Left lung (tissue), 10 donors: ENCODE data around the gene JPH2. TPM values are rescaled to one million over a fixed set of nuclear protein-coding genes. Genes with fewer than 3 reads are reported as not detected.

Experiments
- ATAC-seq: fragments of 200-7000 bp; cut with Tn5 transposase; one replicate; pipeline ENCODE4 v1.9.1; 2020; ENCODE audit warnings: moderate library complexity
- DNase-seq, 4 donors: peaks; one replicate each; pipeline ENCODE4 v3.0.0-alpha.2; 2013 to 2020
- H3K27ac ChIP-seq, 2 donors: fragments of 200-600 bp; sonication (generic) in 1 of 2; one replicate each; pipeline versions ENCODE4 v1.5.0 to v1.8.0; 2020 to 2021
- H3K27me3 ChIP-seq, 2 donors: fragments of 200-600 bp; sonication (generic) in 1 of 2; one replicate each; pipeline versions ENCODE4 v1.5.0 to v1.8.0; 2020 to 2021
- H3K36me3 ChIP-seq, 2 donors: fragments of 200-600 bp; sonication (generic) in 1 of 2; one replicate each; pipeline versions ENCODE4 v1.5.0 to v1.8.0; 2020 to 2021
- H3K4me1 ChIP-seq, 2 donors: fragments of 200-600 bp; one replicate each; pipeline ENCODE4 v1.8.0; 2021
- H3K4me3 ChIP-seq, 2 donors: fragments of 200-600 bp; sonication (generic) in 1 of 2; one replicate each; pipeline versions ENCODE4 v1.5.0 to v1.8.0; 2020 to 2021; ENCODE audit warnings: mild to moderate bottlenecking in 1 of 2
- H3K9me3 ChIP-seq, 2 donors: fragments of 200-600 bp; sonication (generic) in 1 of 2; one replicate each; pipeline versions ENCODE4 v1.5.0 to v1.8.0; 2020 to 2021
- CTCF ChIP-seq, 2 donors: fragments of 200-600 bp; sonication (generic) in 1 of 2; IDR thresholded peaks; one replicate each; pipeline versions ENCODE4 v1.5.0 to v1.8.0; 2021; ENCODE audit warnings: antibody characterized with exemption in 2 of 2
- intact Hi-C, 2 donors: fragments of 100-400 bp; cut with DNase I; formaldehyde crosslinking; loops; one replicate each; pipeline versions ENCODE4 v1.11.2 to v1.14.2; 2022
- polyA plus RNA-seq, 6 donors: library from polyadenylated mRNA; unstranded; fragments of 120-200 nt; gene quantifications; one replicate each; pipeline ENCODE4 v1.2.1, GENCODE V29; 2013; ENCODE audit not compliant: insufficient read length in 6 of 6
- total RNA-seq, 2 donors: library from RNA; stranded (reverse); fragmentation: NEBNext Ultra II Directional; extraction: Animal tissue kit (Norgen Biotek cat#: 25700); gene quantifications; one replicate each; pipeline ENCODE4 v1.2.1, GENCODE V29; 2021
- donor health status: DM: no; HTN: yes; CAD: no.
- donor health status: DM: no; HTN: no; CAD: no.

Gene JPH2
- total and polyA plus RNA-seq, 8 donors = 0.83 to 7.4 (median 1.4) TPM

- H3K27me3 ChIP-seq = peaks cover 0 to 47% of the 10 kb centered on the region in 2 donors
- no peaks in the 10 kb centered on the region for H3K36me3 ChIP-seq
- H3K4me1 ChIP-seq = no peaks in the 10 kb centered on the region
- intact Hi-C loops = no loop called here
- DNase-seq = no peak
- ATAC-seq = no peak
- H3K9me3 ChIP-seq = no peaks in the 10 kb centered on the region
- no peak for TF ChIP-seq CTCF (IDR thresholded peaks at IDR 0.05)
- H3K4me3 ChIP-seq = no peak overlapping the region
- H3K27ac ChIP-seq = no peak overlapping the region
Measured at GRCh38 chr20:44142413-44142812, 44.6 kb downstream of the JPH2 start.

GRCh38 chr20:44141873-44142272, 45.1 kb downstream of the JPH2 start:
- H3K4me3 ChIP-seq = no peak overlapping the region
- H3K27me3 ChIP-seq = peaks cover 0 to 52% of the 10 kb centered on the region in 2 donors
- no peak overlapping the region for H3K27ac ChIP-seq
- DNase-seq (no peak), ATAC-seq (no peak)
- no peak for TF ChIP-seq CTCF (IDR thresholded peaks at IDR 0.05)
- H3K9me3 ChIP-seq = no peaks in the 10 kb centered on the region
- H3K4me1 ChIP-seq = no peaks in the 10 kb centered on the region
- intact Hi-C loops = no loop called here
- H3K36me3 ChIP-seq = no peaks in the 10 kb centered on the region

GRCh38 chr20:44138867-44139266, 48.1 kb downstream of the JPH2 start:
- no peak for TF ChIP-seq CTCF (IDR thresholded peaks at IDR 0.05)
- Histone ChIP-seq H3K9me3 (no peaks in the 10 kb centered on the region), H3K4me1 (no peaks in the 10 kb centered on the region), H3K4me3 (no peak overlapping the region), H3K27me3 (peaks cover 0 to 56% of the 10 kb centered on the region in 2 donors), H3K36me3 (no peaks in the 10 kb centered on the region), H3K27ac (no peak overlapping the region)
- ATAC-seq (no peak), DNase-seq (no peak)
- intact Hi-C loops = no loop called here

- Histone ChIP-seq H3K9me3 (no peaks in the 10 kb centered on the region), H3K4me1 (no peaks in the 10 kb centered on the region), H3K36me3 (no peaks in the 10 kb centered on the region), H3K27ac (no peak overlapping the region), H3K4me3 (no peak overlapping the region), H3K27me3 (peaks cover 0 to 48% of the 10 kb centered on the region in 2 donors)
- no peak for TF ChIP-seq CTCF (IDR thresholded peaks at IDR 0.05)
- intact Hi-C loops = no loop called here
- ATAC-seq (peak; percentile 34), DNase-seq (no peak)
Measured at GRCh38 chr20:44137266-44137801, 49.7 kb downstream of the JPH2 start.

GRCh38 chr20:44136579-44137265, 50.3 kb downstream of the JPH2 start:
- Histone ChIP-seq H3K27ac (no peak overlapping the region), H3K4me1 (no peaks in the 10 kb centered on the region)
- intact Hi-C loops = no loop called here

More at GRCh38 chr20:44136579-44137265, 50.3 kb downstream of the JPH2 start:
- DNase-seq = no peak
- Histone ChIP-seq H3K36me3 (no peaks in the 10 kb centered on the region), H3K27me3 (peaks cover 0 to 48% of the 10 kb centered on the region in 2 donors), H3K9me3 (no peaks in the 10 kb centered on the region), H3K4me3 (no peak overlapping the region)
- no peak for TF ChIP-seq CTCF (IDR thresholded peaks at IDR 0.05)
- ATAC-seq = no peak
